HG03039 (cell line): ENCODE measurements around the gene ZSCAN9.
A peak's percentile ranks its signal among the peaks of the same experiment; 100 is the strongest.

Experiments used
- ATAC-seq: cut with Tn5 transposase; IDR thresholded peaks from one replicate; pipeline ENCODE4 v1.9.1; 2021; ENCODE audit warnings: mild to moderate bottlenecking, moderate library complexity; ENCODE audit not compliant: unreplicated experiment

ZSCAN9 gene

DNA sequence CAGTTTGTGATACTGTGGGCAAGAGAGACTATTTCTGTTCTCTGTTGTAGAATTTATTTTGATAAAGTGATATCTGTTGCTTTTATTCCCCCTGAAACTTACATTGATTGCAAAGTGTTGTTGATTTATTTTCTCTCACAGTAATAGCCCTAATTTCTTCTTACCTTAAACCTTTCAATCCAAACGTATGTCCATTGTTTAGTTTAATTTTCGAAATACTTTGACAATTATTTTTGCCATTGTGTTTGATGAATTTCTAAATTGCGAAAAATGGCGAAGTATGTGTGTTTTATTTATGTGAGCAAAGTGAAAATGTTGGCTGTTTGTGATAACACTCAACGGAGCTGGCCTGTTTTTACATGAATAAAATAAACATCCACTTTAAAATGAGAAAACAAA lies 41.5 kb downstream of the ZSCAN9 start:
- ATAC-seq: no peak

DNA sequence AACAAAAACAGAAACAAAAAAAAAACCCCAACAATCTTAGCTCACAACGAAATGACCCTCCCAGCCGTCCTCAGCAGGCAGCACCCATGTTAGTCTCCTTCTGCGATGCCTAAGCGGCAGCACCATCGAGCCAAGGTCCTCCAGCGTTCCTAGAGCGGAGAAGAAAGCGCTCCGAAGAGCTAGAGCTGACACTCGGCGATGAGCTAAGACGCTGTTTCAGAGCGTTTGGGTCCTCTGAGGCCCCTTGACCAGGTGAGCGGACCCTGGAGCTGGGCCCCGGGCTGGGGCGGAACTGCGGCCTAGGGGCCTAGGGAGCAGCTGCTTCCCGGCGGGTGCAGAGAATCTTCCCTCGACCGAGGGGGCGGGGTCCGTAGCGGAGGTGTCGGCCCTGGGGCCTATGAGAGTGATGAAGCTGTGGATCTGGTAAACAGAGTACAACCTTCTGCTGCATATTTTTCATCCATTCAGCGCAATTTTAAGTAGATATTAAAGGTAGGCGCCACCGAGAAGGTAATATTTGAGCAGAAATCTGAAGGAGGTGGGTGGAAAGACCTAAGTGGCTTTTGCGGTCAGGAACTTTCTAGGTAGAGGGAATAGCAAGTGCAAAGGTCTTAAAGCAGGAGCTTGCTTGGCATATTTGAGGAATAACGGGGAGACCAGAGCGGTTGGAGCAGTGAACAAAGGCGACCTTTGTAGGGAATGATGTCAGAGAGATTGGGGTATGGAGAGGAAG lies 42.1 kb downstream of the ZSCAN9 start, which contains the start of gene ZSCAN26:
TSS of gene ZSCAN26 (plus strand) at position 182 of the 733 bp plus-strand sequence. CDS start 4,777 bp downstream, outside the sequence.
- peak; percentile 81 for ATAC-seq

DNA sequence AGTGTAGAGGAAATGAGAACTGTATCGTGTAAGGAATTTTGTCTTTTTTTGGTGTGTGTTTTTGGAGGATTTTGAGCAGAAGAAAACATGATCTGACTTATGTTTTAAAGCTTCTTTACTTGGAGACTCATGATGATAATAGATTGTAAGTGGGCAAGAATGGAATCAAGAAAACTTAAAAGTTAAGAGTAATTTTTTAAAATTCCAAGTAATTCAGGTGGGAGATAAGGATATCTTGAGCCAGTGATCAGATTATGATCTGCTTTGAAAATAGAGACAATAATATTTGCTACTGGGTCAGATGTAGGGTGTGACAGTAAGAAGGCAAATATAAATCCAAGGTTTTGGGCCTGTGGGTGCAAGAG lies 42.6 kb downstream of the ZSCAN9 start:
- ATAC-seq: no peak

DNA sequence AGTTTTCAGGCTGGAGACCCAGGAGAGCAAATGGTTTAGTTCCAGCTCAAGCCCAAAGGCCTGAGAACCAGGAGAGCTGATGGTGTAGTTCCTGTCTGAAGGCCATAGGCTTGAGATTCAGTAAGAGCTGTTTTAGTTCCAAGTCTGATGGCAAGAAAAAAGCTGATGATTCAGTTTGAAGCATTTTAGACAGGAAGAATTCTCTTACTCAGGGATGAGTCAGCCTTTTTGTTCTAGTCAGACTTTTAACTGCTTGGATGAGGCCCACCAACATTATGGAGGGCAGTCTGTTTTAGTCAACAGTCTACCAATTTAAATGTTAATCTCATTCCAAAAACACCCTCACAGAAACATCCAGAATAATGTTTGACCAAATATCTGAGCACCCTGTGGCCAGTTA lies 44.4 kb downstream of the ZSCAN9 start:
- no peak for ATAC-seq

DNA sequence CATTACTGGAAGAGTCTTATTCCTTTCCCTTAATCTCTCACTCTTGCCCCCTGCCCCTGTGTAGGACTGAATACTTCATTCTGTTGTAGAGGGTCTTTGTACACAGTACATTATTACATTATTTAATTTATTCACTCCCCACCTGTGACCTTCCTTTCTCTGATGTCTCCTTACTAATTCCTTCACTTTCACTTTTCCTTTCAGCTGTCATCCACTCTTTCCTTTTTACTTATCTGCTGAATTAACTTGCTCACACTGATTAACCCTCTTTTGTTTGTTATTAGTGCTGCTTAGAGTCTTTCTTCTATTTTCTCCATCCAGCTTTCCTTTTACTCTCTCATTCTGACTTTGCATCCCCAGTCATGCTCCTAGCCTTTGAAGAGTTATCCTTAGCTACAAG lies 49.8 kb downstream of the ZSCAN9 start:
- ATAC-seq: no peak

DNA sequence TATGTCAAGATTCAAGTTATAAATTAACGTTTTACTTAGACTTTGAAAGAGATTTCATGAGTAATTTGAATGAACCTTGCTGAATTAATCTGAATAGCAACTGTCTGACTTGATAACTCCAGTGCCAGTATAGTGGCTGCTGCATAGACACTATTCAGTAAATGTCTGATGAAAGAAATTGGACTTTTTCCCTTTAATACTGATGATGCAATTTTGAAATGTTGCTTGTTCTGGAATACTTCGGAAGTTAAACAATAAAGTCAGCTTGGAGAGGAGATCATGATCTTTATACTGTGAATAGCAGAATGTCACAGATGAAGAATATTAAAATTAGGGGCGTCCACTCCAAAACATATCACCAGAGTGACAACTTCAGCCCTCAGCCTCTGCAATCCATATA lies 52.7 kb downstream of the ZSCAN9 start:
- no peak for ATAC-seq

DNA sequence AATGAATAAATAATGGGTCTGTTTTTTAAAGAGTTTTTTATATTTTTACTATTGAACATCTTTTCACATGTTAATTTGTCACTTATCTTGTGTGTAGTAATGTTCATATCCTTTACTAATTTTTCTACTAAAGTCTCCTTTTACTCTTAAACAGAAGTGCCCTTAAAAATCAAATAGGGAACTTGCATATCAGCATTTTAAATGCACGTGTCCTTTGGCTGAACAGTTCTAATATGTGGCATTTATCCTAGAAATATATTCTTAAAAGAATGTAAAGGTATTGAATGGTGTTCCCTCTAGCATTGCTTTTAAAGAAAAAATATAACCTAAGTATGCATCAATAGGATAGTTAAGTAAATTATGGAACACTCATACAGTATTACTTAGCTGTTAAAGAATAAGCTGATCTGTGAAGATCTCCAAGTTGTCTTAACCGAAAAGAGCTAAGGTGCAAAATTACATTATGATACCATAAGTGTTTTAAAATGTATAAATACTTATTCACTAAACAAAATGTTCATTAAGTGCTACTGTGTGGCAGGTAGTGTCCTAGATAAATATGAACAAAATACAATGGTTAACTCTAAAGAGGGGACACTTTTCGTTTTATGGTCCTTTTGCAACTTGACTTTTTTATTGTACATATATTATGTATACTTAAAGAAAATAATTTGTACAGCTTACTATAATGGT lies 55.7 kb downstream of the ZSCAN9 start:
- ATAC-seq: no peak

DNA sequence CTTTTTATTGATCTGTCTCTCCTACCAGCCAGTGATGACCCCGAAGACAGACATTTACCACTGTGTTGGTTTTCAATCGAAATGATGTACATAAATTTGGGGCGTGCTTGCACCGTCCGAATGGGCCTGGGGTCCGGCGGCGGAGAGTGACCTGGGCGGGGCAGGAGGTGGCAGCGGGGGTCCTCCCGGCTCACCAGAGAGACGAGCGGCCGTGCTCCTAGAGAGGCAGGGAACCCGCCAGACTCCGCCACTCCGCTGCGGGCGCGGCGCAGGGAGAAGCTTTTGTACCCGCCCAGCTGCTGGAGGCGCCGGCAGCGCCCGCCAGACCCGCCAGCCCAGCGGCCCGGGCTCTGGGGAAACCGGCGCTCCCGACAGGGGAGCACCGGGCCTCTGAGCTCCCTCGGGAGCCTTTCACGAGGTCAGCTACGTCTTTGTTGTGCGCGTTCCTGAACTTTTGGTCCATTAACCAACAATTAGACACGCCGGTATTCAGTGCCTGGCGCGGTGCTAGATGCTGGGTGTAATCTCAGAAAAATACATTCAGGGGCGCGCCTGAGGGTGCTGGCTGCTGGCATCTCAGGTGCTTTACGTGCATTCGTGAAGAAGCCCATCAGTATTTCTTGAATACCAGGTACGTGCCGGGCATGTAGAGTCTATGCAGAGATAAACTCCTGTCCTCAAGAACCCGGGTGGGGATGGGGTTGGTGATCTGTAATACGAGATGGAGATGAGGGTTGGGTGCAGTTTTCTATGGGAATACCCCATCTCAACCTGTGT lies 56.4 kb downstream of the ZSCAN9 start, which contains the start of gene PGBD1:
TSS of gene PGBD1 (plus strand) at position 285 of the 777 bp plus-strand sequence. CDS start 2,242 bp downstream, outside the sequence.
- ATAC-seq: no peak

DNA sequence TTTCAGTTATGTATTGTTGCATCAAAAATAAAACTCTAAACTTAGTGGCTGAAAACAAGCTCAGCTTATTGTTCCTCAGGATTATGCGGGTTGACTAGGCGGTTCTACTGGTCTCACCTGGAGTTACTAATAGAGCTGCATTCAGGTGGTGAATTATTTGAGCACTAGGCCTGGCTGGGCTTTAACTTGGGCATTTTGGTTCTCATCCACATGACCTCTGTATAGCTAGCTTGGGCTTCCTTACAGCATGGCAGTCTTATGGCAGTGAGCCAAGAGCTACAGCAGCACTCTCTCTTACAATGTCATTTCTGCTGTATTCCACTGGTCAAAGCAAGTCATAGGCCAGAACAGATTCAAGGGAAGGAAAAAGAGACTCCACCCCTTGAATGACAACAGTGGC lies 57.9 kb downstream of the ZSCAN9 start:
- no peak for ATAC-seq
